HG02571 (cell line): ENCODE data around the gene TMEM184B.

Experiments used
- ATAC-seq: cut with Tn5 transposase; IDR thresholded peaks from one replicate; pipeline ENCODE4 v1.9.1; 2021; ENCODE audit warnings: mild to moderate bottlenecking, moderate library complexity; ENCODE audit not compliant: unreplicated experiment

The TMEM184B gene

GRCh38 chr22:38272373-38273134 is at the start of gene TMEM184B:
Gene TMEM184B, minus strand, starts transcription at chr22:38273010. Its CDS starts 25,049 bp downstream, at chr22:38247961.
- peak; percentile 66 for ATAC-seq

- ATAC-seq, result no peak
Observed at GRCh38 chr22:38320605-38321402, 48.0 kb upstream of the TMEM184B start.

- no peak for ATAC-seq
Observed at GRCh38 chr22:38318792-38319773, 46.3 kb upstream of the TMEM184B start.

GRCh38 chr22:38317995-38318715 is 45.3 kb upstream of the TMEM184B start:
- no peak for ATAC-seq

GRCh38 chr22:38317122-38317994 is 44.5 kb upstream of the TMEM184B start, which contains the start of gene CSNK1E:
Gene CSNK1E, minus strand, starts transcription at chr22:38317433. Its CDS starts 3,276 bp downstream, at chr22:38314157.
- ATAC-seq, result no peak

- no peak for ATAC-seq
Observed at GRCh38 chr22:38316364-38317121, 43.7 kb upstream of the TMEM184B start.

- ATAC-seq, result no peak
Observed at GRCh38 chr22:38315823-38316363, 43.1 kb upstream of the TMEM184B start.

GRCh38 chr22:38314933-38315822 is 42.4 kb upstream of the TMEM184B start:
- ATAC-seq, result no peak

- no peak for ATAC-seq
Observed at GRCh38 chr22:38314051-38314932, 41.5 kb upstream of the TMEM184B start.

GRCh38 chr22:38313384-38313955 is 40.7 kb upstream of the TMEM184B start:
- no peak for ATAC-seq

- no peak for ATAC-seq
Observed at GRCh38 chr22:38312261-38312800, 39.5 kb upstream of the TMEM184B start.

GRCh38 chr22:38311323-38311620 is 38.5 kb upstream of the TMEM184B start:
- no peak for ATAC-seq

- no peak for ATAC-seq
Observed at GRCh38 chr22:38310518-38311322, 37.9 kb upstream of the TMEM184B start.

- ATAC-seq, result no peak
Observed at GRCh38 chr22:38309614-38310517, 37.1 kb upstream of the TMEM184B start.
